ENCODE results near the gene NKAIN2.

DNA sequence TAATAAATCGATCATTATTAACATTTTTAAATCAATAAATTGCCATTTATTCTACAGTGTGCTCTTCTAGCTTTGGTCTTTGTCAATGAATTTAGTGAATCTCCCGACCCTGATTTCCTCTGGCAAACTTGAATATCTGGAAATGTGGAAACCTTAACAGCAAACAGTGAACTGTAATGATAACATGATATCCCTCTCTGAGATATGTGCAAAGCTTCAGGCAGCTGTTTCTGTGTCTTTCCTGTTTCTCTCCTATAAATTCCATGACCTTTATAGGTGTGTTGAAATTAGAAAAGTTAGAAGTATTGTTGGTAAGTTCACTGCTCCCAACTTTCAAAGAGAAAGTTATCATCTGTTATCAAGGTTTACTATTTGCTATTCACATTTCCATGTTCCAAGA is 939.8 kb downstream of the NKAIN2 start:
- TF ChIP-seq CTCF (conservative IDR thresholded peaks at IDR 0.05 in 1 of 2, IDR thresholded peaks at IDR 0.05 in 1 of 2; ENCODE audit: extremely low read depth in 1 of 2, insufficient read depth in 1 of 2, low read depth in 1 of 2, low read length in 2 of 2), result no peak
- TF ChIP-seq EZH2 (IDR thresholded peaks at IDR 0.05; ENCODE audit: borderline replicate concordance, low read length), result no peak

Measured in mammary epithelial cell (primary cell).